ENCODE data around the gene ARHGAP24.

Gene ARHGAP24

DNA sequence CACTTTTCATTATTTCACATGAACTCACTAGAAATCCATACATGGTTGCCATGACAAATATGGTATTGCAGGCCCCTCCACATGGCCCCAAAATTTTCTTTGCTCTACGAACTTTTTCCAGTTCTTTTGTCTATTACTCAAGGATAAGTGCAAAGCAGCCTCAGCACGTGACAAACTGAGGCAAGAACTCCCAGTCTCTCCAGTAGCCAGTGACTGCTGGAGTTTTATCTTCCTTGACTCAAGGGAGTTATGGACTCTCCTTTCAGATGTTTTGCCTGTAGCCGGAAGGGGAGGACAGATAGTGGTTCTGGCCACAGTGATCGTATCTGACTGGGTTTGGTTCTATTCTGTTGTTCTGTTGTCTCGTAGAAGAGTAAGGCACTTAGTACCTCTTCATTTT, 105.5 kb downstream of the ARHGAP24 start:
- no peak for DNase-seq (ENCODE audit: low read depth)

DNA sequence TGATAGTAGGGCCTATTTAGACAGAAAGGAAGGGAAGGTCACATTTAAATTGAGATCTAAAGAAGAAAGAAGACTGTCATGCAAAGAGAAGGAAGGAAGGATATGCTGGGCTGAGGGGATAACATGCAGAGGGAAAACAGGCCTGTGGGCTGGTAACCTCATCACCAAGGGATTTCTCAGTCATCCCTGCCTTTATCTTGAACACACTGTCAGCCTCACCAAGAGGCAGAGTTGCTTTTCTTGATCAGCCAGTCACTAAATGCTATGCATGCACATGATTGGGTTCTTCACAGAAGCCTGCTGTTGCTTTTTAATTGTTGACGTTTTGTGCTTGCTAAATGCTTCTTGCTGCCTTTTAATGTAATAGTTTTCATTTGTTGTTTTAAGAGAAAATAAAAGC, 113.0 kb downstream of the ARHGAP24 start:
- no peak for DNase-seq (ENCODE audit: low read depth)

DNA sequence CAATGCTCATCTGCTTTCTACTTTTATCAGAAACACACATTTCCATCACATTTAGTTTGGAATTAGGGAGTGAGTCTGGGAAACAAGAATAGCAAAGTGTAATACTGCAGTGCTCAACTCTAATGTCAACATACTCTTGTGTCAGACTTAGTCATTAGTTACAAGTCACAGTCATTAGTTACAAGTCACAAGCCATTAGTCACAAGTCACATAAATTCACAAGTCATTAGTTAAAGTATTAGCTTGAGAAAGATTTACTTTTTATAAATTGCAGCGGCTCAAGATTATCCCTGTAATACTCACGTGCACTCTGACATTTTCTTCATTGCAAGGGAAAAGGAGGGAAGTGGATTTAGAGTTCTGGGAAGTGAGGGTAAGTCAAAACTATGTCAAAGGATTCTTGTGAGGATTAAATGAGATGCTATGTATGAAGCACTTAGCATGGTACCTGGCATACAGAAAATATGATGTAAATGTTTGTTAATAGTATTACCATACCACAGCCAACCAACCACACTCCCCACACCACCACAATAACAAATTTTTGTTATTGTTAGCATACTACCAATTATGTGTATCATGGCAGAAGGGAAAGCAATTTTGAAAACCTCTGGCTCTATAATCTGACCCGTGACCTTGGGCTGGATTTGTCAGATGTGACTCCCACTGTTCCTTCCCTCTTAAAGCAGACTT, 116.6 kb downstream of the ARHGAP24 start:
- DNase-seq (ENCODE audit: low read depth), result peak; percentile 40

DNA sequence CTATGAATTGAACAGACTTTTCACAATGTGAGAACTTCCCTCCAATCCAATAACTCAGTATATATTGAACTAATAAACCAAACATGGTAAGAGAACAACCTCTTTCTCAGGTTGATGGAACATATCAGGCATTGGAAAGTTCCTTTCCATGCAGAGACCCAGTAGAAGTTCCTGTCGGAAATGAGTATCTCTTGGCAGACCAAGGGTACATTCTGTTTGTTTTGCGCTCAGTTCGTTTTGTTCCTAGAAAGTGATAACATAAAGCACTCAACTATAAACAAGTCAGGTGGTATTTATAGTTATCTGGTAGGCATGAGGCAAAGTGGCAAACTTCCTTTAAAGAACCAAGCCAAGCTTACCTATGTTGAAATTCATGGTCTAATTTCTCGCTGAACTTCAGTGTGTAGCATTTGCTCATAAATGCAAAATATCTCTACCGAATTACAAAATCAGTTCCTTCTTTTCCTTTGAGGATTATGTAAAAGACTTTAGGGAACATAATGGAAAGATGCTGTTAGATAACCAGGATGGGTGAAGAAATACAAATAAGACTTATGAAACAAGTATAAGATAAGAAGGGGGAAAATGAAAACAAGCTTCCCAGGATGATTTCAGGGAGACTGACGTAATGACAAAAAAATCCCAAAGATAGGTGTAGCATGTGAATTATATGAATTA, 120.3 kb downstream of the ARHGAP24 start:
- DNase-seq (ENCODE audit: low read depth), result no peak

DNA sequence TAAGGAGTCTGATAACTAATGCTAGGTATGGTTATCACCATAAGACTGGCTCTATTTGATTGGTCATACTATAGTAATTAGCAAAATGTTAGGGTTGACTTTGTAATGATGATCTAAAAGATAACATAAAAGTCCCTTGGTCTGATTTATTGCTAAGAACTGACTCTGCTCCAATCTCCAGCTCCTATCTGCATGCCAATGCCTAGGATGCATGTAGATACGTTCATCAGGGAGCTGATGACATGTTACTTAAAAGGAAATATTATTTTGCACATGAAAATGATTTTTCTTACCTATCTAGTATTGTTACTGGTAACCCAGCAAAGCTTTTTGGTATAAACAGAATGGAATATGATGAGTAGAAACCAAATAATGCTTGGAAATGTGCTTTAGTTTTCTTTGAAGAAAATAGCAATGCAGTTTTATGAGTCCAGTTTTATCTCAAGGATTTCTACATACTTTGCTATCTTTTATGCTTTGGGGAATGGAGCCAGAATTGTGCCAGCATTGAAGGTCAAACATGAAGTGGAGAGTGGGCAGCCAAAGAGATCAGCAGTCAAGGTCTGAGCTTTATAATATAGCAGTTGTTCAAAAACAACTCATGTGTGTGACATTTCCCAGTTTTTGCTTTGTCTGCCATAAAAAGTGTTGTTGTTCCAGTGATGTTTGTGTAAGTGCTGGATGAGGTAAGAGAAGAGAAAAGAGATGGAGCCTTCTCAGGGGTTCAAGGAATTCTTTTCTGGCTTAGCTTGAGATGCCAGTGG, 121.0 kb downstream of the ARHGAP24 start:
- no peak for DNase-seq (ENCODE audit: low read depth)

DNA sequence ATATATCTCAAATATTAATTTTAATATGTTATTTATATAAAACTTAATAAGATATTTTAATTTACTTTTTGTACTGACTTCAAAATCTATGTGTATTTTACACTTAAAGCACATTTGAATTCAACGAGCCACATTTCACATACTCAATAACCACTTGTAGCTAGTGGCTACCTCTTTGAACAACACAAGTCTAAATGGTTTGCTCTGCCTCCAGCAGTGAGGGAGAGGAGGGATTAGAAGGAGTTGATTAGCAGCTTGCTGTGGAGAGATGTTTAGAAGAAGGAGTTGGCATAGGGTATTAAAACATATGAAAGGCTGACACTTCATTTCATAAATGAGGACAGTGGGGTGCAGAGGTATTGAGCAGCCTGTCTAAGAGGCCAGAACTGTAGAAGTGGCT, 124.0 kb downstream of the ARHGAP24 start:
- no peak for DNase-seq (ENCODE audit: low read depth)

DNA sequence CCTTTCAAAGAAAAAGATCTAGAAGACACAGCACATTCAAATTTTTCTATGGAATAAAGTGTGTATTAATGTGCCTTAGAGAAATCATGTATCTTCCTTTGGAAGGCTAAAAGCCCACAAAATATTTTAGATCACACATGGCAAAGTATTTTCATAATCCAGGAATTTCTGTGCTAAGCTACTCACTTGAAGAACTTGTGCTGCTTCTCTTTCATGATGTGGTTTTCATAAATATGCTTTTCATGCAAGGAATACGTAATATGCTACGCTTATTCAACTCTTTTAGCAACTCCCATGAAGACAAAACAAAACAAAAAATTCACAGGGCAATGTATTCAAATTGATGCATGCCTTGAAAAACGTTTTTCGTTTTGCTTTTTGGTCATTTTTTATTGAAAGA, 125.6 kb downstream of the ARHGAP24 start:
- DNase-seq (ENCODE audit: low read depth), result no peak

DNA sequence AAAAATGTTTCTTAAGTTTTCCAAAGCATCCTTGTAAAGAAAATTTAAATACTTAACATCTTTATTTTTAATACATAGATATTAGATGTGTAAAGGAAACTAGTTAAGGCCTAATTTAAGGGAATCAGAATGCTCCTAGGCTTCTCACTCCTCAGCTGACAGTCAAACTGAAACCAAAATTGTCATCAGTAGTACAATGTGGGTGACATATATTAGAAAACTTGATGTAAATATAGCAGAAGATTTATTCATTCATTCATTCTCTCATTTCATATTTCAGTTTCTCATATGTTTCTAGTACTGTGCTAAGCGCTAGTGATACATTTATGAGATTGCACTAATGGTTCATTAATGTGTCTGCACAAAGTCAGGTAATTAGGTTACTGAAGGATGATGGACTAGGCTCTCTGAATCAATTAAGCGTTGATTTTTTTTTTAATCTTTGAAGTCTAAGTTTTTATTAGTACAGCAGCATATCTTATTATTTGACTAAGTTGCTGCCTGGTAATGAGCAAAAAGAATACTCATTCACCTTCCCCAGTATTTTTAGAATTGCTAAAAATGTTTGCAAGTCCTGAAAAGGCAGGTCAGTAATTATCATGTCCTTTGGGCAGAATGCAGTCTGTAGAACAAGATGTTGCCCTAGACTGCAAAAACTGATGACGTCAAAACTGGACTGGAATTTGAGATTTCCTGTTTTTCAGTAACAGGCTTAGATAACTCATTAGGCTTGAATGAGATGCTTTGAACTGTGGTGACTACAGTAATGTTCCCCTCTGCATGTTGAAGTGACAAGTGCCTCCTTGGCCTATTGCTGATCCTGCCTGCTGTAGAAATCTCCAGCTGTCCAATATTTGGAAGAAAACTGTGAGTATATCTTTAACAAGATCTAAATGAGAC, 128.7 kb downstream of the ARHGAP24 start:
- peak; percentile 7 for DNase-seq (ENCODE audit: low read depth)

DNA sequence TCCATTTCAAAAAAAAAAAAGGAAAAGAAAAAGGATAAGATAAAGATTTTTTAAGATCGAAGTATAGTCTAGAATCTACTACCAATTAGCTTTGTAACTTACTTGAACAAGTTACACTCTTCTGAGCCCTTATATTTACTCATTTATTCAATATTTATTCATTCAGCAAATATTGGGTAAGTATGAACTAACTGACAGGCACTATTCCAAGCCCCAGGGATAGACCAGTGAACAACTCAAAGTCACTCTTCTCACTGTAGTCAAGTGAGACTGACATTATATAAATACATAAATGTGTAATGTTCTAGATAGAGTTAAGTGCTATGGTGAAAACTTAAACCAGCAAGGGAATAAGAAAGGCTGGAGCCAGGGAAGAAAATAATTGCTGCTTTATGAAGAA, 131.6 kb downstream of the ARHGAP24 start:
- no peak for DNase-seq (ENCODE audit: low read depth)

DNA sequence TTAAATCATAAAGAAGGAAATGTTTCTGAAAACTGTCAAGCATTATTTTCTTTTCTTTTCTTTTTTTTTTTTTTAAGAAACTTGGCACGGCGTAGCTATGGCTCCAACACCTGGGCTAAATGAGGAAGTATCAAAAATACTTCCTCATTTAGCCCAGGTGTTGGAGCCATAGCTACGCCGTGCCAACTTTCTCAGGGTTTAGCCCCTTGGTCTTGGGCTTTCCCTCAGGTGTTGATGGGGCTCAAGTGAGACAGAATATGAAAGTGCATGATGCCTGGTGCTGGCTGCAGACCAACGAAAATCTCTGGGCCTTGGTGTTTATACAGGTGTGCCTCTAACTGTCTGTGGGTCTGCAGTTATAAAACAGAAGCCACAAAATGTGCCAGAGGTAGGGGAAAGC, 132.7 kb downstream of the ARHGAP24 start:
- no peak for DNase-seq (ENCODE audit: low read depth)

DNA sequence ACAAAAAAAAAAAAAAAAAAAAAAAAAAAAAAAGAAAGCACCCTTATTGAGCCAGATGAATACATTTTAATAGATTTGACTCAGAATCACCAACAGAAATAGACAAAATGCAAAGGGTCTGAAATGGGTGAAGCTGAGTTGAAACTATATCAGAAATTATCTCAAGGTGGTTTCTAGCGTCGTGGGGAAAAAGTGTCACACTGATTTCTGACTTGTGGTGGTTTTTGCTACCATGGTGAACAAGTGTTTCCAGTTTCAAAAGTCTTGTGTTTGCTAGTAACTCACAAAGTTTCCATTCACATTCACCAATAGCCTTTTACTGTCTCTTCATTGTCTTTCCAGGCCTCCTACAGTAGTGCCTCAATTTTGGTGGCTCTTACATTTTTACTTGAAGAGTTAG, 135.5 kb downstream of the ARHGAP24 start:
- no peak for DNase-seq (ENCODE audit: low read depth)

DNA sequence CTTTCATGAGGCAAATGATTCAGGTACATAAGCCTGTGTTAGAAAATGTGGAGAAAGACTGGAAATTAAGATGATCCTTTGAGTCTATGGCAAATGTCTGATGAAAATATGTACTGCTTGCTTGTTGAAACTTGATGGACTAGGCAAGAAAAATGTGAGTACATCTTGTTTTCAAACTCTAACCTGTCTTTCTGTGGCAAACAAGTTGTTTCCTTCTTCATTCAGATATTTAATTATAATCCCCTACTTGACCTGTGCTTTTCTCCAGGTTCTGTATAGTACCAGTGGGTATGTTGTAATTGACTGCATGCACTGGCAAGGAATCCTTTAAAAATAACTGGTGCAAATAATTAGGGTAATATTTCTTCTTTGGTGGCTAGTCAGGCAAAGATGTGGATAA, 136.7 kb downstream of the ARHGAP24 start:
- no peak for DNase-seq (ENCODE audit: low read depth)

DNA sequence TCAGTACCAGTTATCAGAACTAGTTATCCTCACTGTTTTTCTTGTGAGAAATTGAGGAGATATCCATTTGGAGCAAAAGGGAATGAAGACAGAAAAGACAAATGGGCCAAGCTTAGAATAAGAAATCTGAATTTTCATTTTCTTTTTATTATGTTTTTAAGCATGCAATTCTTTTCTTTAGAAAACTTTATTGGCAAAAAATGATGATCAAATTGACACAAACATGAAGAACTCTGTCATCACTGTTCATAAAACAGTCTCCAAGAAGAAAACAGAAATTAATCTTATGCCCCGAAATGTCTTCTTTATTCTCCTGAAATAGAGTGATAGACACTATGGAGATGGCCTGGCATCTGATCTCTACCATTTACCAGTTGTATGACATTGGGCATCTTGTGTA, 139.0 kb downstream of the ARHGAP24 start:
- no peak for DNase-seq (ENCODE audit: low read depth)

DNA sequence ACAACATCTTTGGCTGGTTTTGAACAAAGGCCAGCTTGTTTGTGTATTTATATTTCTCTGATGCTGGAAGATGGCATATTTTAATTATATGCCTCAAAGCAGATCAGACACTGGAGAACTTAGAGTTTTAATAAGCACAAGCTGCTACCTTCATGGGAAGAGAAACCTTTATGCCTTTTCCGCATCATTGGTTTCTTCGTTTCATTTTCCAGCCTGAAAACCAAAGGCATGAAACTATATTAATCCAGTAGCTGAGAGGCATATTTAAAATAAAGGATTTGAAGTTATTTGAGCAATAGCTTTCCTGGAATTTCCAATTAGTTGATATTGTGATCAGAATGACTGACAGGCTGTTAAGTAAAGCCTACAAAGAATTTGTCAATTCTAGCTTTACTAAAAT, 141.0 kb downstream of the ARHGAP24 start:
- no peak for DNase-seq (ENCODE audit: low read depth)

DNA sequence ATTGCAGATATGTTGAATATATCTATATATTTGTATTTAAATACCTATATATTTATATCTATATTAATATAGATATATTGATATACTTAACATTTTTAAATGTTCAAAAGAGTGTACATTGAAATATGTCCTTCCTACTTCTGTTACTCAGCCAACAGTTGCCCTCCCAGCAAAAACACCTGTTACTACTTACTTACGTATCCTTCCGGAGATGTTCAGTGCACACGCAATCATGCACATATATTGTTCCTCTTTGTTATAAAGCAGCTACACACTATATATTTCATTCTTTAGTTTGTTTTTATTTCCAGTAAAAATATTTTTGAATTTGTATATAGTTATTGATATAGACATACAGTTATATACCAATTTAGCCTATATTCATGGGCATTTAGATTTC, 142.3 kb downstream of the ARHGAP24 start:
- no peak for DNase-seq (ENCODE audit: low read depth)

DNA sequence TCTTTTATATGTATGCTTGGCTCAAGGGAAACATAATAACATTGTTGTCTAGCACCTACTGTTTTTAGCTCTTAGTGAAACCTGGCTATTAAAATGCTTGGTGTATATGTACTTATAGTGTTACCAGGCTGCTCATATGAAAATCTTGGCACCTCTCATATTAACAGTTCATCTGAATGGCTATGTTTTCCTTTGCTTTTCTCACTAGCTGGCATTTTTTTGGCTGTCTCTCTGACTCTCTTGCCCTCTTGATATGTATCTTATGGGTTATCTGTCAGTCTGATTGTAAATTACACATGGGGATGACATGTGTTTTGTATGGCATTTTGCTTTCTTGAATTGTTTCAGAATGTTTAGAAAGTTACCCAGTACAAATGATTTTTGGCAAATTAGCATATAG, 158.0 kb downstream of the ARHGAP24 start:
- DNase-seq (ENCODE audit: low read depth), result no peak

DNA sequence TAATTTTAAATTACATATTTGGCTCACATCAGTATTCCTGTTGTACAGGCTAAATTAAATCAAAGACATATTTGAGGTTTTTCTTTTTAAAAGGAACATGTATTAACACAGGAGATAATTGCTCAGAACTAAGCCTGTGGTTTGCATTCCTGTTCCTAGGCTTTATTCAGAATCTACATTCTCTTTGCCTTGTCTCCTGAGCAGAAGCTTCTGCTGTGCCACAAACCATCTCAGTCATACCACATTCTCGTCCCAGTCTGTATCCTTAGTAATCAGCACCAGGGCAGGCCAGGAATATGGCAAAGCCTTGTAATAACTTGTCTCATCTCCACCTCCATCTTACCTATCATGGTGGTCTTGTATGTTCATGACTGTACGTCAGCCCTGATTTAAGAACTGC, 162.8 kb downstream of the ARHGAP24 start:
- DNase-seq (ENCODE audit: low read depth), result no peak

DNA sequence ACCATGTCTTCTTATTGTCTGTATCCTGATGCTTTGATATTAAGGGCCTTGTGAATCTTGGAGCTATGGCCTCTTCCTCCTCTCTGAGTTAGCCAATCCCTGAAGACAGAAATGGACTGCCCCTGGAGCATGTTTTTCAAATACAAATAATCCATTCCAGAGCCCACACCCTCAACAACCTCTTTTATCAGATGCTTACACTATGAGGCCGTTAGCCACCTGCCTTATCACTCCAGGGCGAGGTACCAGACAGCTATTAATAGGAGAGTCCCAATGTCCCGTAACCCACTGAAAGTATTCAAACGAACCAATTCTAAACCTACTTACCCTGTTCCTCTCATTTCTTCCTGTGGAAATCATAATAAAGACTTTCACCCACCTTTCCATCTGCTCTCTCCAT, 165.0 kb downstream of the ARHGAP24 start:
- DNase-seq (ENCODE audit: low read depth), result no peak

DNA sequence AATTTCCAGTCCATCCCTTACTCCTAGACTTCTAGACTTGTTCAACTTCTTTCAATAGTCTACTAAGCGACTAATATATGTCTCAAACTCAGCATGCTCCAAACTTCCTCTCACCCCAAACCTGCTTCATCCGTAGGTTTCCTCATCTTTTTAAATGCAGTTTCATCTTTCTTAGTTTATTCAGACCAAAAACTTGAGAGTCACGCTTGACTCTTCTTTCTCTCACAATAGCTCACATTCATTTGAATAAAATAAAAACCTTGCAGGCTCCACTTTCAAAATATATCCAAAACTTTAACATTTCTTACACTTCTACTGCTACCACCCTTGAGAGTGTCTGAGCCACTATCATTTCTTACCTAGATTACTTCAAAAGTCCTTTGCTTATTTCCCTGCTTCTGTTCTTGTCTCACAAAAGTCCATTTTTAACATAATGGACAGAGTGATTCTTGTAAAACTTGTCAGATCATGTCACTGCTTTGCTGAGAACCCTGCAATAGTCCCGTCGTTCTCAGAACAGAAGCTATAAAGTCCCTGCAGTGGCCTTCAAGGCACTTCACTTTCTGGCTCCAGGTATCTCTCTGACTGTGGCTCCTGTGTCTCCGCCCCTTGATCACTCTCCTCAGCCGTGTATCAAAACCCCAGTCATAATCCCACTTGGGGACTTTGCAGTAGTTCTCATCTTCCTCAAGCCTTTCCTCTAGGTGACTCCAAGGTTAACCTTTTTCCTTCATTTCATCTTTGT, 167.6 kb downstream of the ARHGAP24 start:
- DNase-seq (ENCODE audit: low read depth), result no peak

DNA sequence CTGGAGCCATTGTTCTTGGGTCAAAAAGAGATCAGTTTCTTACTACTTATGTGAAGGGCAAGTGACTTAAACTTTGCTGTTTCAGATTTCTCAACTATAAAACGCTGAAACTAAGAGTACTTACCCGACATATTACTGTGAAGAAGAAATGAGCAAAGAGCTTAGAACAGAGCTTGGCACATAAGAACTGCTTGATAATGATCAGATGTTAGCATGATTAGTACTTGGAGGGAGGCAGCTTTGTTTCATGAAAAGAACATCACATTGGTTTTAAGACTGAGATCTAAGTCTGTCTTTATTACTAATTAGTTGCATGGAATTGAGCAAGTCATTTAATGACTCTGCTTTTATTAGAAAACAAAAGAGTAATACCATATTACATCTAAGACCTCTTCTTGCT, 169.1 kb downstream of the ARHGAP24 start:
- no peak for DNase-seq (ENCODE audit: low read depth)

DNA sequence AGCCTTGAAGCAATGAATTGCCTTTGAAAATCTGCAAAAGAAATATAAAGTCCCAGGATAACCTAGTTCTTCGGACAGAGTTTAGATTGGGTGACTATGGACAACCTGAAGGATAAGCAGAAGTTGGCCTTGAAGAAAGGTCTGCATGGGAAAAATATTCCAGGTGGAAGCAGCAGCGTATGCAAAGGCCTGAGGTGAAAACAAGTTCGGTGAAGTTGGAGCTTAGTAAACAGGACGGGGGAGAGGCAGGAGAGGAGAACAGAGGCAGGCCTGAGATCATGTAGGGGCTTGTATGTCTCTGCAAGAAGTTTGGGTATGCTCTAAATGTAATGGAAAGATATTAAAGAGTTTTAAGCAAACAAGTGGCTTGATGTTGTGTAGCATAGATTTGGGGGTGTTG, 176.0 kb downstream of the ARHGAP24 start:
- no peak for DNase-seq (ENCODE audit: low read depth)

Data from ELR (cell line).